HG02840 (cell line): Measurements from ENCODE around the gene GNAT2.

Experiments
- ATAC-seq: cut with Tn5 transposase; IDR thresholded peaks from one replicate; pipeline ENCODE4 v1.9.1; 2021; ENCODE audit warnings: mild to moderate bottlenecking, moderate library complexity, moderate number of reproducible peaks; ENCODE audit not compliant: unreplicated experiment, low FRiP score

The GNAT2 gene

DNA sequence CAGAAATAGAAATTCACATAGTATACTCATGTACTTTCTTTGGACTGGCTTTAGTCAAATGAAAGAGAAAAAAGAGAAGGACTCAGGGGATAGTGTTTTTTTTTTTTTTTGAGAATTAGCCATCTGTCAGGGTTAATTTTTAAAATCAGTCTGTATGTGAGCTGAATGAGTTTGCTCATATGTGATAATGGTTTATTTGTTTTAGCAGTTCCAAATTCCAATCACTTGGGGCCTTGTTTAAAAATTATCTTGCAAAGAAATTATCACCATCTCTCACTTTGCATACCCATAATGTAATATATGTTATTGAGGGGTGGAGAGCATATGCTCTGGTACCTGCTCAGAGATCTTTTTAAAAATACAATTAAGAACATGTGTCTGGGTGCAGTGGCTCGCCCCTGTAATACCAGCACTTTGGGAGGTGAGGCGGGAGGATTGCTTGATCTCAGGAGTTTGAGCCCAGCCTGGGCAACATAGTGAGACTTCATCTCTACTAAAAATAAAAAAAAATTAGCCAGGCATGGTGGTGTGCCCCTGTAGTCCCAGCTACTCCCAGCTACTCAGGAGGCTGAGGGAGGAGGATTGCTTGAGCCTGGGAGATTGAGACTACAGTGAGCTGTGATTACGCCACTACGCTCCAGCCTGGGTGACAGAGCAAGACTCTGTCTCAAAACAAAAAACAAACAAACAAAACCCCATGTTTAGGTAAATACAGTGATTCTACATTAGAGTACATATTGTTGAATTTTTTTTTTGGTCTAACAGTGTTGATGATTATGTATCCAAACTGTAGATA lies 51.3 kb downstream of the GNAT2 start:
- ATAC-seq = no peak

DNA sequence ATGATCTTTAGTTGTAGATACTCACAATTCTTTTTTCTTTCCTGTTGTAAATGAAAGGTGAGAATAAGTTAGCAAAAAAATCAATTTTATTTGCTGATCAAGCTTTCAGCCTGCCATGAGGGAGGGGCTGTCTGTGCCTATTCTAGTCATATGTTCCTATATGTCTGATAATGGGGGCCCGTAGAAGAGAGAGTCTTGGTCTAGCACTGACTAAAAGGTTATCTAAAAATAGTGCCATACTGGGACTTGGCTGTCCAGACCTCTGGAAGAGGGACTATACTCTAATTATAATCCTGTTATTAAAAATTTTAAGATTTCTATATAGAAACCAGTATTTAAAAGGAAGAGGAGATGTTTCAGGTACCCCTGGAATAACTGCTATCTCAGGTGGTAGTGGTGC lies 52.4 kb downstream of the GNAT2 start:
- no peak for ATAC-seq

DNA sequence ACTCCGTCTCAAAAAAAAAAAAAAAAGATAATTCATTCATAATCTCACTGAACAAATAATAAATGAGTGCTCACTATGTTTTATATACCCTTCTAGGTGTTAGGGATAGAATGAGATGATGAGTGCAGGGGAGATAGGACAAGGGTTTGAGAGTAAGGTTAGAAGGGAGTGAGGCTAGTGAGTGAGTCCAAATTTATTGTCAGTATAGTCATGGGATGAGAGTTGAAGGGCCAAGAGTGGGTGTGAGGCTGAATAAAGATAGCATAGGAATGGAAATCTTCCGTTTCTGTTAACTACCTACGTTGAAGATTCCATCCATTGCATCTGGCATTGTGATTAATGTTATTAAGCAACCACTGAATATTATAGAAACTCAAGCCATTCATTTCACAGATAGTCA lies 54.2 kb downstream of the GNAT2 start:
- ATAC-seq = no peak

DNA sequence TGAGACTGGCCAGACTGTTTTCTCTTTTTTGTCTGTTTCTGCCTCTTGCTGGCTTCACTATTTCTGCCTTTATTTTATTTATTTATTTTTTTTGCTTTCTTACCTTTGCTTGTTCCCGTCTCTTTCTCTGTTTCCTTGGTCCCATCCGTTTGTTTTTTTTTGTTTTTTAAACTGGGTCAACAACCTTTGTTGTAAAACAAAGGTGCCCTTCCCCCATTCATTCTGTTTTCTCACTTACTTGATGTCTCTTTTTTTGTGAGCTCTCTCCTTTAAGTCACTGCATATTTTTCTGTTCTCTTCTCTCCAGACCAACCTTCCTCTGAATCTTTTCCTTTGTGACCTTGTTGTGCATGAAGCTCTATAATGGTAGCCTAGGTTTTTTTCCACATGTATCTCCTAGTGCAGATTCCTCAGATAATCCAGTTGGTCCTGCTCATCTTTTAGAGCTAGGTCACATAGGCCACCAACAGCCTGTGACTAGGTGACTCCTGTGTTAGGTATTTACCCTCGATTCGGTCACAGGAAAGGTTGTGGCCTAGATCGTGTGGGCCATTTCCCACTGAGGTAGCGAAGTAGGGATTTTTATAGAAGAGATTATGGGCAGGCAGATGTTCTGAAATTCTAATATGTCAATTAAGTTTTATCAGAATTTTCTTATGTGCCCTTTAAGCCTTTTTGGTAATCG lies 55.1 kb downstream of the GNAT2 start:
- ATAC-seq = no peak

DNA sequence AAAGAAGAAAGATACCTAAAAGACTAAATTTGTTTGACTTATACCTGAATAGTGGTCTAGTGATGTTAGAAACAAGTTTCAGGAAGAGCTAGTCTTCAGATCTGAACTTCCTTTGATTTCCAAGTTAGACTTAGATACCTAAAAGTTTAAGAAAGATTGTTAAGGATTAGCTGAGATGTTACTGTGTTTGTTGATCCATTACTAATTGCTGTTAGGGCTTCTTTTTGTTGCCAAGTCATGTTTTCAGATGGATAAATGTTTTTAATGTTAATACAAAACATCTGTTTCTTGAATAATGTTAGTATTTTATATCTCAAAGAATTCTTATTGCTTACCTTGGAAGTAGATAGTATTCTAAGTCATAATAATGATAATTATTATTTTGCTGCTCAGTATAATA lies 59.4 kb downstream of the GNAT2 start:
- ATAC-seq = no peak

DNA sequence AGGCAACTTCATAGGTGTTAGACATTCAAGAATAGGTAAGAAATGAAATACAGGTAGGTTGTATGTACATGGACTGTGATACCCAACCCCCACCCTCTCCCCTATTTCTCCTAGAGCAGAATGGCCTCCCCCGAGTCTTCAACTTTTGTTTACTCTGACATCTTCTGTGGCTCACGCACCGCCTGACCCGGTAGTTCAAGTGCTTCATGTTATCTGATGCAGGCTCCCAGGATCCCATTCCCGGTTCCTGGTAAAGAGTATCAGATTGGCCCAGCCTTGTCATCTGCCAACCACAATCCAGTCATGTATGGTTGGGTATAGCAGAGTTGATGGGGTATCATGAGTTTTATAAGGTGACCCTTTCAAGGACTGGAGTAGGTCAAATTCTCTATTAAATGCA lies 61.9 kb downstream of the GNAT2 start:
- ATAC-seq = no peak

DNA sequence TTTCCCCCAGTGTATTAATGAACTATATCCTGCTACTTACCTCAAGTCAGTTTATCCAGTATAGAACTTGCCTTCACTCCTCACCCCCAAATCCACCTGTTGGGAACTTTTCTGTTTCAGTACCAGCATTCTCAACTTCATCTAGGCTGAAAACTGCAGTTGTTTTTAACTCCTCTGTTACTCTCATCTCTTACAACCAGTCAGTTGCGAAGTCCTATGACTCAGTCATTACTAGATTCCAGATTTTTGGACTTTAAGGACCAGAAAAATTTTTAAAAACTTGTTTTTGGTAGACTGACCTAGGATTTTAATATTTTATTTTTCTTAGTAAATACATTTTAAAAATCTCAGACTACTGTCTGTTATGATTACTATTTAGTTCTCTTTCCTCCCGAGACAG lies 62.9 kb downstream of the GNAT2 start:
- ATAC-seq = no peak
